ENCODE results near the gene TDRD9.

GRCh38 chr14:104091061-104091926 lies 163.0 kb downstream of the TDRD9 start:
- TF ChIP-seq POLR2AphosphoS5 (IDR thresholded peaks at IDR 0.05), result no peak
- no peak for TF ChIP-seq POLR2A (IDR thresholded peaks at IDR 0.05; ENCODE audit: low read depth)
- TF ChIP-seq CTCF (IDR thresholded peaks at IDR 0.05), result no peak

Measured in esophagus muscularis mucosa (tissue), 3 donors.